ENCODE data around the gene CCDC85A. TPM values are rescaled to one million over a fixed set of nuclear protein-coding genes. Genes with fewer than 3 reads are reported as not detected.

CCDC85A gene
- total and polyA plus RNA-seq, 5 donors from 2014 or later = not detected

- Histone ChIP-seq H3K36me3 (ENCODE audit: control insufficient read depth, insufficient read depth, low read length) (no peaks in the 10 kb centered on the region), H3K9me3 (ENCODE audit: control insufficient read depth in 2 of 2, low read length in 2 of 2) (peaks cover 0 to 8% of the 10 kb centered on the region in 2 experiments), H3K27ac (ENCODE audit: insufficient read depth, low read length, poor library complexity, severe bottlenecking) (no peak overlapping the region), H3K4me1 (ENCODE audit: control insufficient read depth, insufficient read depth, low read length, poor library complexity, severe bottlenecking) (no peaks in the 10 kb centered on the region), H3K27me3 (ENCODE audit: control insufficient read depth, insufficient read depth, low read length) (no peaks in the 10 kb centered on the region), H3K4me3 (ENCODE audit: low read depth, low read length) (no peak overlapping the region)
- ATAC-seq (ENCODE audit: low read depth in 2 of 2) (no peak), DNase-seq (no peak)
- H3K27me3 Mint-ChIP-seq = no peaks in the 10 kb centered on the region
- H3K27ac Mint-ChIP-seq = no peak overlapping the region
- no peaks in the 10 kb centered on the region for H3K36me3 Mint-ChIP-seq
- no peak overlapping the region for H3K4me3 Mint-ChIP-seq
- peaks cover 3 to 16% (median 10%) of the 10 kb centered on the region in 7 donors for H3K9me3 Mint-ChIP-seq
- no peaks in the 10 kb centered on the region for H3K4me1 Mint-ChIP-seq
These were observed 232.8 kb downstream of the CCDC85A start for GRCh38 chr2:56416500-56417176.
